GM20000 (cell line): Measurements from ENCODE around the gene ZNF384.
A peak's percentile ranks its signal among the peaks of the same experiment; 100 is the strongest.

ENCODE experiments used
- DNase-seq: peaks from one replicate; pipeline ENCODE4 v3.0.0; 2012; ENCODE audit warnings: low spot score
- TF ChIP-seq, protein P1 (sequence below): IDR thresholded peaks from 2 replicates; pipeline ENCODE4 v1.5.1; 2012; ENCODE audit warnings: mild to moderate bottlenecking, control low read depth; ENCODE audit errors: extremely low read depth, missing control alignments

Gene ZNF384

DNA sequence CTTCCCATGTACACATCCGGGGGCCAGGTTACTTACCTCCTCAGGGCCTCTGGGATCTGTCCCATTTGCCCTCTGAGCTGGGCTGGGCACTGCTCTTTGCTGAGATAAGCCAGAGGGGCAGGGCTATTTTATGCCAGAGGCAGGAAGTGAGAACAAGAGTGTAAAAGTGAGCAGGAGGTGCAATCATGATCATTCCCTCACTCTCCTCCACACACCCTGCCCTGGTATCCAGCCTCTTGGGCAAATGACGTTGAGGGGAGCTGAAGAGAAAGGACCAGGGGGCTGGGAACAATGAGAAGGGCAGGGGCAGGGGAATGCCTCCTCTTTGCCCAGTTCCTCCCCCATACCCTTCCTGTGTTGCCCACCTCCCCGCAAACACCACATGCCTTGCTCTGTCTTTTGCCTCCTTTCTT is 57.6 kb downstream of the ZNF384 start:
- no peak for DNase-seq
- TF ChIP-seq, protein P1, sequence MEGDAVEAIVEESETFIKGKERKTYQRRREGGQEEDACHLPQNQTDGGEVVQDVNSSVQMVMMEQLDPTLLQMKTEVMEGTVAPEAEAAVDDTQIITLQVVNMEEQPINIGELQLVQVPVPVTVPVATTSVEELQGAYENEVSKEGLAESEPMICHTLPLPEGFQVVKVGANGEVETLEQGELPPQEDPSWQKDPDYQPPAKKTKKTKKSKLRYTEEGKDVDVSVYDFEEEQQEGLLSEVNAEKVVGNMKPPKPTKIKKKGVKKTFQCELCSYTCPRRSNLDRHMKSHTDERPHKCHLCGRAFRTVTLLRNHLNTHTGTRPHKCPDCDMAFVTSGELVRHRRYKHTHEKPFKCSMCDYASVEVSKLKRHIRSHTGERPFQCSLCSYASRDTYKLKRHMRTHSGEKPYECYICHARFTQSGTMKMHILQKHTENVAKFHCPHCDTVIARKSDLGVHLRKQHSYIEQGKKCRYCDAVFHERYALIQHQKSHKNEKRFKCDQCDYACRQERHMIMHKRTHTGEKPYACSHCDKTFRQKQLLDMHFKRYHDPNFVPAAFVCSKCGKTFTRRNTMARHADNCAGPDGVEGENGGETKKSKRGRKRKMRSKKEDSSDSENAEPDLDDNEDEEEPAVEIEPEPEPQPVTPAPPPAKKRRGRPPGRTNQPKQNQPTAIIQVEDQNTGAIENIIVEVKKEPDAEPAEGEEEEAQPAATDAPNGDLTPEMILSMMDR, result no peak

DNA sequence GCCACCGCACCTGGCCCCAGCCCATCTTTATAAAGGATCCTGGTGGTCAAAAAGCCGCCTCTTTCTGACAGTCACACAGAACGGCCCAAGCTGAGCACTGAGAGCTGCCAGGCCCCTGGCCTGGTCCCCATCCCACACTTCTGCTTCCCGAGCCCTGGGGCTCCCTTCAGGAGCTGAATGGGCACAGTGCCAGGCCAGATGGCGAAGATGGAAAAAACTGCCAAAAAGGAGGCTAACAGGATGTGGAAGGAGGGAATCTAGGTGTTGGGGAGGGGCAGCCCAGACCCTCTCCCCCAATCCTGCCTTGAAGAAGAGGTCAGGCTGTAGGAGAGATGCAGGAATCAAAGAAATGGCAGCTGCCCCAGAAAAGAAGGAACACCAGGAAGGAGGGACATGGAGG is 58.4 kb downstream of the ZNF384 start:
- TF ChIP-seq, protein P1, result no peak
- no peak for DNase-seq

DNA sequence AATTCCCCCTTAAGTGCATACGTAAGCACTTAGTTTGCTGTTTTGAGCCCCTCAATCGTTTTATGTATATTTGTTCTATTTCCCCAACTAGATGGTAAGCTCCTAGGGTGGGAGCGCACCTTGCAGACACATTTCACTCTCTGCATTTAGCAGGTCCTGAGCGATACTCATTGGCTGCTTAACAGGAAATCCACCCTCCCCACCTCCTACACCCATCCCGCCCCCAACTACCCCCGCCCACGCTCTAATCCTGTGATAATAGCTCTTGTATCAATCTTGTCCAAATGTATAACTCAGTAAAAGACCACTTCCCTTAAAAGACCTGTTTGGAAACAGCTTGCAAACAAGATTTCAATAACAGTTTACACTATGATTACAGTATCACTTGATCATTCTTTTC is 61.6 kb downstream of the ZNF384 start:
- DNase-seq, result peak; percentile 56
- TF ChIP-seq, protein P1, result no peak

DNA sequence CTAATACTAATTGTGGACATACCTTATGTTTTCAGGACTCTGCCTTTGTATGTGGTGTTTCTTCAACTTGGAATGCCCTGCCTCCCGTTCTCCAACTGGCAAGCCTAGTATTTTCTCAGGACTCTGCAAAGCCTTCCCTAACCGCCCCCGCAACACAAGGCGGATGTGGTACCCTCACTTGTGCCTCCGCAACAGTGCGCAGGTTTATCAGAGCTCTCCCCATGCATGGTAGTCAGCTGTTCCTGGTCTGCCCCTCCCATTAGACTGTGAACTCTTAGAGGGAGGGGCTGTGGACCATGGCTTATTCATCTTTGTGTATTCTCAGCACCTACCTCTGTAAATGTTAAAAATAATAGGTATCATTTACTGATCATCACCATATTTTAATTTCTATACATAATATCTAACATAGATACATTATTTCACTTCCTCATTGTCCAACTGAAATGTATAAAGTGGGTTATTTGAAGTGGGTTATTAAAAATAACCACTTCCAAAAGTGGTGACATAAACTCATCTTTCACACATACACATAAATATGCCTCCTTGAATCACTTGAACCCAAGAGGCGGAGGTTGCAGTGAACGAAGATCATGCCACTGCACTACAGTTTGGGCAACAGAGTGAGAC is 62.4 kb downstream of the ZNF384 start:
- TF ChIP-seq, protein P1, result no peak
- peak; percentile 56 for DNase-seq

DNA sequence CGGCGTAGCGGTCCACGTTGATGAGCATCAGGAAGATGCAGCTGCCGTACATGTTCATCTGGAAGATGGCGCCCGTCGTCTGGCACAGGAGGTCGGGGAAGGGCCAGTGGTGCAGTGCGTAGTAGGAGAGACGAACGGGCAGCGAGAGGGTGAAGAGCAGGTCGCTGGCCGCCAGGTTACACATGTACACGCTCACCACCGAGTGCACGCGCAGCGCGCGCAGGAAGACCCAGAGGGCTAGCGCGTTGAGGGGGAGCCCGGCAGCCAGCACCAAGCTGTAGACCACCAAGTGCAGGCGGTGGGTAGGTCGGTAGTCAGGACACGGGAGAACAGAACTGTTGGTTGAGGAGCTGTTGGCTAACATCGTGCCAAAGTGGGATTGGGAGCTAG is 68.3 kb downstream of the ZNF384 start:
- TF ChIP-seq, protein P1, result no peak
- no peak for DNase-seq

DNA sequence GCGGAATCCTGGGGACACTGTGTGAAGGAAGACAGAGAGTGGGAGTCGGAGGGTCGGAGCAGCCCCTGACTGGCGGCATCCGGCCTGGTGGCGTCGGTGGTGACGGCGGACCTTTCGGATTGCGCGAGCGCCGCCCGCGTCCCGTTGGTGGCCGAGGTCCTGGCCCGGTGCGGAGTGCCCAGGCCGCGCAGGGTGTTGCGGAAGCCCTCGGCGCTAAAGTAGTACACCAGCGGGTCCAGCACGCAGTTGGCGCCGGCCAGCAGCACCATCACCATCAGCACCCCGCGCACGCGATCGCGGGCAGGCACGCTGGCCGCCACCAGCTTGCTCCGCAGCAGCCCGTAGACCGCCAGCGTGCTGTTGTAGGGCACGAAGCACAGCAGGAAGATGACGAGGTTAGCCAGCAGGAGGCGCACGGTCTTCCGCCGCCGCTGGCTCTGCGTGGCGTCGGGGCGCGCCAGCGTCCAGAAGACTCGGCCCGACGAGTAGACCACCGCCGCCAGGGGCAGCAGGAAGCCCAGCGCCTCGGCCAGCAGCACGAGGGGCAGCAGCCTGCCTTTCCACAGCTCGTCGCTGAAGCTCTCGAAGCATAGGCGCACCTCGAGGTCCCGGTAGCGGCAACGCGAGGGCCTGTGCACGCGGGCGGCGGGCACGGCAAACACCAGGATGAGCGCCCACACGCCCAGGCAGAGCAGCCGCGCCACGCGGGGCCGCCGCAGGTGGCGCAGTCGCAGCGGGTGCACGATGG is 68.9 kb downstream of the ZNF384 start:
- DNase-seq, result no peak
- TF ChIP-seq, protein P1, result no peak

DNA sequence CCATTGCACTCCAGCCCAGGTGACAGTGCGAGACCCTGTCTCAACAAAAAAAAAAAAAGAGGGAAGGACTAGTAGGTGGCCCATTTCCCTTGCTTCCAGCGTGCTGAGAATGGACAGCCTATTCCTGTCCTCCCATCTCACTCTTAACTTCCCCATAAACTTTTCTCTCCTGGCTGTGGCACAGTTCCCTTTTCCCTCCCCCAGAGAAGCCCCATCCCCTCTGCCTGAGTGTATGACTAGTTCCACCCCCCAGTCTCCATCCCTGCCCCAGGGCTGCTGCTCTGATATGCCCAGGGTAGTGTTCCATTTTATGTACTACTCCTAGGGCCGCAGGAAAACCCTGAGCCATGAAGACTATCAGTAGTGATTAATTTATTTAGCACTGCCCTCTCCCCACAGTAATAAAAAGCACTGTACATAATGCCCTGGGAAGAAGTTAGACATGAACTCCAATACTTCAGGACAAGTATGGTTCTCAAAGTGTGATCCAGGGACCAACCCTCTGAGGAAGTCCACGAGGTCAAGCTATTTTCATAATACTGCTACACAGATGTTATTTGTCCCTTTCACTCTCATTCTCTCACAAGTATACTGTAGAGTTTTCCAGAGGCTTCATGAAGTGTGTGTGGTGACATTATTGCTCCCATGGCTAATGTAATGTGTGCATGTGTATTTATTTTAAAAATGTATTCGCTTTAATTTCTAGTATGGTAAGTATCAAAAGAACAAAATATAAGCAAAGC is 70.5 kb downstream of the ZNF384 start:
- TF ChIP-seq, protein P1, result no peak
- no peak for DNase-seq
